HuH-7.5 (cell line): ENCODE measurements around the gene FOXM1.

Experiments used
- DNase-seq: peaks from one replicate; pipeline ENCODE4 v3.0.0; 2011; ENCODE audit warnings: low spot score

The FOXM1 gene

DNA sequence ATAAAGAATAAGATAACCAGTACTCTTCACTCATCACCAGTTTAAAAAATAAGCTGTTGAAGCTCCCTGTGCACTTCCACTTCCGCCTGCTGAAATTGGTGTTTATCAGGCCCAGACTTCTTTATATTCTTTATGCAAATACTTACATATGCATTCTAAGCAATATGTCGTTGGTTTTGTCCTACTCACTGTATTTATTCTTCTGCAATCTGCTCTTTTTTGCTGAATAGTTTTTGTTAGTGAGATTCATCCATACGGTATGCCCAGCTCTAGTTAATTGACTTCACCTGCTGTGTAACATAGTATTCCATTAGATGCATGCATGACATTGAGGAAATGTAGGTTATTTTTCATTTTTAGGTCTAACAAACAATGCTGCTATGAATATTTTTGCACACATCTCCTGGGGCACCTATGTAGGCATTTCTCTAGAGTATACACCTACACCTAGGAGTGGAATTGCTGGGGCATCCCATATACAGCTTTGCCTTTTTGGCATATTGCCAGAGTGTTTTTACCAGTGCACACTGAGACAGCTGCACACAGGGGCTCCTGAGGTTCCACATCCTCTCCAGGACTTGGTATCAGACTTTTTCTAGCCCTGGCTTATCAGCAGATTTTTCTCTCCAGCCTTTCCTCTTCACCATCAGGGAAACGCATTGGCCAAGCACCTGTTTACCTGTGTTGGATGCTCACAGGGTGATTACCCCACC is 41.1 kb downstream of the FOXM1 start:
- DNase-seq: no peak

GRCh38 chr12:2834581-2835491 is 42.1 kb downstream of the FOXM1 start, which contains the start of gene NRIP2:
NRIP2 (minus strand) TSS chr12:2835035; CDS start chr12:2834983, 52 bp downstream.
- no peak for DNase-seq

DNA sequence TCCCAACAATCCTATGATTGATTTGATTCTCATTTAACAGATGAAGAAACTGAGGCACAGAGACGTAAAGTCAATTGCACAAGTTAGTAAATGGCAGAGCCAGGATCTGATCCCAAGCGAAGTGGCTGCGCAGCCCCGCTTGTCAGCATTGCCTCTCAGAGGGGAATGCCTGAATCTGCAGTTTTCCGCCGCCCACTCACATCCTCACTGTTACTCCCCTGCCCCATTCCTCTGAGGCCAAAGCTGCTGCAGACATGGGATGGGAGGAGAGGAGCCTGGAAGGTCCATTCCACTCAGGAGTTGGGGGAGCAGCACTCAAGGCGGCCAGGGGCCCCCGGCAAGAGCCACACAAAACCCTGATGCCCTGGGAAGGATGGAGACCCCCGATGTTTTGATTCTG is 43.2 kb downstream of the FOXM1 start:
- no peak for DNase-seq

DNA sequence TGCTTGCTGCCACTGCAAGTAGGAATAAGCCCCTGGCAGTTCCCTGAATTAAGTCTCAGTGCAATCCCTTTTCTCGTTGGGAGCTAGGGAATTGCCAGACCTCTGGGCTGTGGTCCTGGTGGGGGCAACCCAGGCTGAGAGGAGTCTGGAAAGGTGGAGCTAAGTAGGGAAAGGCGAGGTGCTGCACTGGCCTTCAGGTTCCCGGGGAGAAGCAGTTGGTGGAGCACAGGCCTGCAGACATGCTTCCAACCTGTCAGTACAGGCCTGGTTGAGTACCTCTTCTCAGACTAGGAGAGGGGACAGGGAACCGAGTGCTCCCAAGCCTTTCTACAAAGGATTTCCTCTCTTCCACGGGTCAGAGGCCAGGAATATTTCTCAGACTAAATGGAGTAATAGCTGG is 43.6 kb downstream of the FOXM1 start:
- DNase-seq: no peak

DNA sequence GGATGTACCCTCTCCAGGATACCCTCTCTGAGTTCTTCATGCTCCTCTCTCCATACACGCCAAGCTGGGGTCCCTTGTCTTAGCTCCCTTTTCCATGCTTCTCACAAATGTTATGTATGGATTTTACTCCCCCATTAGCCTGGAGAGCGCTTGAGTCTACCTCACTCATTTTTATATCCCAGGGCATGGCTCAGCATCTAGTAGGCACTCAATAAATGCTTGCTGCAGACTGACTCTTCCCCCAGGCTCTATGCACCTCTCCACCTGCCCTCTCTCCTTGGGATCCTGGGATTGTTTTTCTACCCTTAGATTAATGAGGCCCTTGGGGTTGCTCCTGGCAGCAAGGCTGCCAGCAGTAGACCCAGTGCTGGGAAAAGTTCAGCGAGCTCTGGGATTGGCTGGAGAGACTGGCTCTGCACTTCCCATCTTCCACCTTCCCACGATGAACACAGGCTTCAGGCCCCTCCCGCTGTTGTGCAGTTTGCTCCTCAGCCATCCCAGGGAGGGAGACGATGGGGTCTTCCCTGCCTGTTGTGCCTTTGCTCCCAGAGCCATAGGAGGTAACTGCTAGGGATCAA is 44.3 kb downstream of the FOXM1 start:
- no peak for DNase-seq

- no peak for DNase-seq
Observed at GRCh38 chr12:2829275-2829674, 47.7 kb downstream of the FOXM1 start.

- DNase-seq: no peak
Observed at GRCh38 chr12:2826721-2827515, 50.1 kb downstream of the FOXM1 start.

GRCh38 chr12:2826036-2826435 is 50.9 kb downstream of the FOXM1 start:
- no peak for DNase-seq

DNA sequence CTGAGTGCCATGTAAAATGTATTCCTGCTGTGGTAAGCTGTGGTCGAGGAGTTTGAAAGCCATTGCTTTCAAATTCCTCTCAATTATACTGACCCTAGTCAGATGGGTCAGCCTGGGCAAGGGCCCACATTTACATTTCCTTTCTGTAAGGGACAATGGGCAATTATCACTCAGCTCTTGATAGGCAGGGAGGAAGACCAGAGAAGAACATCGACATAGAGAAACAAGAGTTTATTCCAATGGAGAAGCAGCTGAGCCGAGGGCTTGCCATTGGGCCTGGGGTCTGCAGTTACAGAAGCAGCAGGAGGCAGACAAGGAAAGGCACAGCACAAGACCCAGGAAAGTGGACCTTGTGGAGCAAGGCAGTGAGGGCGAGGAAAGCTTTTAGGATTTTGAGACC is 51.8 kb downstream of the FOXM1 start:
- no peak for DNase-seq

- no peak for DNase-seq
Observed at GRCh38 chr12:2824541-2824940, 52.4 kb downstream of the FOXM1 start.

- no peak for DNase-seq
Observed at GRCh38 chr12:2823483-2823882, 53.5 kb downstream of the FOXM1 start.

- no peak for DNase-seq
Observed at GRCh38 chr12:2820432-2820831, 56.5 kb downstream of the FOXM1 start.

DNA sequence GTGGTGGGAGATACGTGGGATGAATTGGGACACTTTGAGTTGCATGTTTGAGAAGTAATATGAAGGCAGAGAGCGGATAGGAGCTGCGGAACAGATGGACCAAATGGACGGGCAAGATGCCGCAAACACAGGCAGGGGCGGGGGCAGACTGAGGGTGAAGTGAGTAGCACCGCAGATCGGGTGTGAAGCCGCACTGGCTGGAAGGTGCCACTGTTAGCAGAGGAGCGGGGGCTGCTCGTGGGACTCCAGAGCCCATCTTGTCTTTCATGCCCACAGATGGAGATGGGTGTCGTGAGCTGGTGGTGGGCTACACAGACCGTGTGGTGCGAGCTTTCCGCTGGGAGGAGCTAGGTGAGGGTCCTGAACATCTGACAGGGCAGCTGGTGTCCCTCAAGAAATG is 57.2 kb downstream of the FOXM1 start:
- DNase-seq: no peak

GRCh38 chr12:2813214-2814185 is 63.5 kb downstream of the FOXM1 start:
- peak; percentile 62 for DNase-seq

DNA sequence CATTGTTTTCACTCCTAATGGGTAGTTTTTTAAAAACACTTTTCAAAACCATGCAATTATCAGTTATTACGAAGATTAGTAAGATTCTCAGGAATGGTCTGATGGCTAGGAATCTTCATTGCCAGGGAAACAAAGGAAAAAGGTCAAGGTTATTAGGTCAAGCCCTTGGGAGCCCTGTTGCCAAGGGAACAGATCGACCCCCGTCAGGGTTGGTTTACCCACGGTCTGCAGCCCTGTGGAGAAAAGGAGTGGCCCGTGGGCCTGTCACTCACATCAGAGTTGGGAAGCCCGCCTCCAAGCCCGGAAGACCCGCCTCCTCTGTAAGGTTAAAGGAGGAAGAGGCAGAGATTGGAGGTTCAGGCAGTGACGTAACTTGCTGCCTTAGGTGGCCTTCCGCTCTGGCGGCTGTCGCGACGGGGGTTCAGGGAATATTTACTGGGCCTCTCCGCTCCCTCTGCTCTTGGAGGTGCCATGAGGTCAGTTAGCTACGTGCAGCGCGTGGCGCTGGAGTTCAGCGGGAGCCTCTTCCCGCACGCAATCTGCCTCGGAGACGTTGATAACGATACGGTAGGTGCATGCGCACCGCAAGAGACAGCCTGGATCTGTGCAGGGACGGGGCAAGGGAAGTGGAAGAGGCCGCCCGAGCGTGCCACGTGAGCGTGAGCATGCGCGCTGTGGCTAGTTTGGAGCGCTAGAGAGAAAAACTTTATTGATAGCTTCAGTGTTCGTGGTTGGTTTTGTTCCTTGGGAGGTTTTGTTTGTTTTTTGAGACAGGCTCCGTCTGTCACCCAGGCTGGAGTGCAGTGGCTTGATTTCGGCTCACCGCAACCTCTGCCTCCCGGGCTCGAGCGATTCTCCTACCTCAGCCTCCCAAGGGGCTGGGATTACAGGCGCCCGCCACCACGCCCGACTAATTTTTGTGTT is 64.4 kb downstream of the FOXM1 start, which contains the start of gene ITFG2:
Gene ITFG2, plus strand, starts transcription at position 379 of the 924 bp plus-strand sequence. Its CDS starts 93 bp downstream, at position 472.
- DNase-seq: peak; percentile 89

DNA sequence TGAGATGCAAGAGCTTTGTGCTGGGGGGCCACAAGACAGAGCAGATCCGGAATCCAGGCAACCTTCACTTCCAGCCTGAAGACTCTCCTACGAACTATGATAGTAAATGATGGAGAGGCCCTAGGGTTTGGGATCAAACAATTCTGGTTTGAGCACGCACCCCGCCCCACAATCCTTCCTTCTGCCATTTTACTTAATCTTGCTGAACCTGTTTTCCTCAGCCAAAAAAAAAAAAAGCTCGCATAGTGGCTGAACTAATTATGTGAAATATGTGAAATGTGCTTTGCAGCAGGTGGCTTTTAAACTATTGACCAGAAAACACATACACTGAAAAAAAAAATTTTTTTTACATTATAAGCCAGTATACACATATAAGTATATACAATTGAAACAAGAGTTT is 65.2 kb downstream of the FOXM1 start:
- DNase-seq: no peak
